Measurements from ENCODE around the gene MEDAG.

DNA sequence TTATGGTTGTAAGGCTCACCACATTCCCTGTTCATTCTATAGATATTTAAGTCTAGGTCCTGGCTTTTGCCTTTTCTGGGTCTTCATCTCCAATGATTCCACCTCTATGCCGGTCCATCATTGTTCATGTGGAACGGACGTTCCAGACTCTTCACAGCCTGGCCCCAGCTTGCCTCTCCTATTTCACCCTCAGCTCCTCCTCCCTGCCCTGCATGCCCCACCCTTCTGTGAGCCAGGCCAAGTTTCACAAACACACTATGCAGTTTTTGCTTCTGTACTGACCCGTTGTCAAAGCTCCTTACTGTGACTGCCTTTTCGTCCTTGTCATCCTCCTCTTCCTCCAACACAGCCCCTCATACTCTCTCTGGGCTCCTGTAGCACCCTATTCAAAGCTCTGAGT lies 57.7 kb downstream of the MEDAG start:
- TF ChIP-seq CTCF (IDR thresholded peaks at IDR 0.05) (no peak), POLR2A (IDR thresholded peaks at IDR 0.05) (no peak), POLR2AphosphoS5 (IDR thresholded peaks at IDR 0.05) (no peak)

Data from gastroesophageal sphincter (tissue), 3 donors.